GM19395 (cell line): ENCODE data around the gene PRTN3.

Experiments used
- ATAC-seq: cut with Tn5 transposase; IDR thresholded peaks from one replicate; pipeline ENCODE4 v1.9.1; 2021; ENCODE audit warnings: mild to moderate bottlenecking, moderate library complexity; ENCODE audit not compliant: unreplicated experiment

The PRTN3 gene

GRCh38 chr19:803099-803561 lies 37.7 kb upstream of the PRTN3 start:
- no peak for ATAC-seq

GRCh38 chr19:803686-804418 lies 36.9 kb upstream of the PRTN3 start:
- ATAC-seq, result no peak

DNA sequence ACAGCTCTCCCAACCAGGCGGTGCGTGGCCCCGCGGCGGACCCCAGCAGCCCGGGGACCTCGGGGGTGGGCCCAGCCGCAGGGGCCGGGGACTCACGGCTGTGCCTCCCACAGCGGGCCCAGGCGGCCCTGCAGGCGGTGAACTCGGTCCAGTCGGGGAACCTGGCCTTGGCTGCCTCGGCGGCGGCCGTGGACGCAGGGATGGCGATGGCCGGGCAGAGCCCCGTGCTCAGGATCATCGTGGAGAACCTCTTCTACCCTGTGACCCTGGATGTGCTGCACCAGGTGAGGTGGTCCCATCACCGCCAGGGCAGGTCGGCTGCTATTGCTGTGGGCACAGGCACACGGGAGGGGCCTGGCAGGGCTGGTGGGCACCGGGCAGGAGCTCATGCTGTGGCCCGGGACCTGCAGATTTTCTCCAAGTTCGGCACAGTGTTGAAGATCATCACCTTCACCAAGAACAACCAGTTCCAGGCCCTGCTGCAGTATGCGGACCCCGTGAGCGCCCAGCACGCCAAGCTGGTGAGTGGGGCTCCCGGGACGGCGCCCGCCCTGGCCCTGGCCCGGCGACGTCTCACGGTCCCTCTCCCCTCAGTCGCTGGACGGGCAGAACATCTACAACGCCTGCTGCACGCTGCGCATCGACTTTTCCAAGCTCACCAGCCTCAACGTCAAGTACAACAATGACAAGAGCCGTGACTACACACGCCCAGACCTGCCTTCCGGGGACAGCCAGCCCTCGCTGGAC lies 36.2 kb upstream of the PRTN3 start:
- no peak for ATAC-seq

- ATAC-seq, result no peak
These were observed 35.6 kb upstream of the PRTN3 start for GRCh38 chr19:805166-805551.

- ATAC-seq, result no peak
These were observed 34.9 kb upstream of the PRTN3 start for GRCh38 chr19:805600-806550.

DNA sequence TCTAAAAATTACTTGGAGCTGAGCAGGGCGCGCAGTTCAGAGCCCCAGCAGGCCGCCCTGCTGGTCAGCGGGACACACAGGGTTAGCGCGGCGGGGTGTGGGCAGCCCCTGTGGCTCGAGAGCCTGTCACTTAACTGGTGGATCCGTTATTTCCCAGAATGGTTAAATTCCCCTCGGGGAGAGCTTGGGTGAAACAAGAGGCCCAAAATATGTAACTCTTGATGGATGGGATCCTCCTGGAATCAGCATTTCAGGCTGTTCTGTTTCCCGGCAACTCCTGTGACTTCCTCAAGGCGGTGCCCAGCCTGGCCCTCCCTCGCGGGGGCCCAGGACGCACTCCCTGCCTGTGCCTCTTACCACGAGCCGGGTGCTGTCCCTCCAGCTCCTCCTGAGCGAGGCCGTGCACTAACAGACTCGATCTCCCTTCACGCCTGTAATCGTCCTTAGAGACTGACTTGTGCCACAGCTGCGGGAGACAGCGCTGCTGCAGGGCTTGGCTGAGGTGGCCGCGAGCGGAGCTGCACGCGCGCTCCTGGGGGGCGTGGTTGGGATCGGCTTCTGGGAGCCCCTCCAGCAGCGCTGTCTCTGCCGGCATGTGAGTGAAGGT lies 33.9 kb upstream of the PRTN3 start:
- ATAC-seq, result no peak

GRCh38 chr19:807627-808422 lies 33.0 kb upstream of the PRTN3 start:
- ATAC-seq, result no peak

DNA sequence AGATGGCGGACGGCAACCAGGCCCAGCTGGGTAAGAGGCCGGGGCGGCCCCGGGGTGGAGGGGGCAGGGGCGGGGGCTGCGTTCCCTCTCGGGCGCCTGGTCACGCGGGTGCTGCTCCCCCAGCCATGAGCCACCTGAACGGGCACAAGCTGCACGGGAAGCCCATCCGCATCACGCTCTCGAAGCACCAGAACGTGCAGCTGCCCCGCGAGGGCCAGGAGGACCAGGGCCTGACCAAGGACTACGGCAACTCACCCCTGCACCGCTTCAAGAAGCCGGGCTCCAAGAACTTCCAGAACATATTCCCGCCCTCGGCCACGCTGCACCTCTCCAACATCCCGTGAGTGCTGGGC lies 32.4 kb upstream of the PRTN3 start:
- ATAC-seq, result no peak

DNA sequence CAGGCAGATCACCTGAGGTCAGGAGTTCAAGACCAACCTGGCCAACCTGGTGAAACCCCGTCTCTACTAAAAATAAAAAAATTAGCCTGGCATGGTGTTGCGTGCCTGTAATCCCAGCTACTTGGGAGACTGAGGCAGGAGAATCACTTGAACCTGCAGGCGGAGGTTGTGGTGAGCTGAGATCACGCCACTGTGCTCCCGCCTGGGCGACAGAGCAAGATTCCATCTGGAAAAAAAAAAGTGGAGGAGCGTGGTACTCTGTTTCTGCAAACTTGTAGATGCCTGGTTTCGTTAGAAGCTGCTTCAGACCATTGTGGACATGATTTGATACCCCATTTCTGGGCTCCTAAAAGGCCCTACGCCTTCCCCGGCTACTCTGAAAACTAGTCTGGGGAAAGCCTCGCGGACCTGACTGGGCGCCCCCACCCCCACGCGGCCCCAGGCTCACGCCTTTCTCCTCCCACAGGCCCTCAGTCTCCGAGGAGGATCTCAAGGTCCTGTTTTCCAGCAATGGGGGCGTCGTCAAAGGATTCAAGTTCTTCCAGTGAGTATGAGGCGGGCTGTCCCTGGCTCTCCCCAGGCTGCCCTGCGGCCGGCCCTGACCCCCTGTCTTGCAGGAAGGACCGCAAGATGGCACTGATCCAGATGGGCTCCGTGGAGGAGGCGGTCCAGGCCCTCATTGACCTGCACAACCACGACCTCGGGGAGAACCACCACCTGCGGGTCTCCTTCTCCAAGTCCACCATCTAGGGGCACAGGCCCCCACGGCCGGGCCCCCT lies 30.5 kb upstream of the PRTN3 start:
- no peak for ATAC-seq

DNA sequence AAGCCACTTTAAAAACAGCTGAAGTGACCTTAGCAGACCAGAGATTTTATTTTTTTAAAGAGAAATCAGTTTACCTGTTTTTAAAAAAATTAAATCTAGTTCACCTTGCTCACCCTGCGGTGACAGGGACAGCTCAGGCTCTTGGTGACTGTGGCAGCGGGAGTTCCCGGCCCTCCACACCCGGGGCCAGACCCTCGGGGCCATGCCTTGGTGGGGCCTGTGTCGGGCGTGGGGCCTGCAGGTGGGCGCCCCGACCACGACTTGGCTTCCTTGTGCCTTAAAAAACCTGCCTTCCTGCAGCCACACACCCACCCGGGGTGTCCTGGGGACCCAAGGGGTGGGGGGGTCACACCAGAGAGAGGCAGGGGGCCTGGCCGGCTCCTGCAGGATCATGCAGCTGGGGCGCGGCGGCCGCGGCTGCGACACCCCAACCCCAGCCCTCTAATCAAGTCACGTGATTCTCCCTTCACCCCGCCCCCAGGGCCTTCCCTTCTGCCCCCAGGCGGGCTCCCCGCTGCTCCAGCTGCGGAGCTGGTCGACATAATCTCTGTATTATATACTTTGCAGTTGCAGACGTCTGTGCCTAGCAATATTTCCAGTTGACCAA lies 29.8 kb upstream of the PRTN3 start:
- ATAC-seq, result no peak

GRCh38 chr19:811506-812048 lies 29.2 kb upstream of the PRTN3 start:
- no peak for ATAC-seq

DNA sequence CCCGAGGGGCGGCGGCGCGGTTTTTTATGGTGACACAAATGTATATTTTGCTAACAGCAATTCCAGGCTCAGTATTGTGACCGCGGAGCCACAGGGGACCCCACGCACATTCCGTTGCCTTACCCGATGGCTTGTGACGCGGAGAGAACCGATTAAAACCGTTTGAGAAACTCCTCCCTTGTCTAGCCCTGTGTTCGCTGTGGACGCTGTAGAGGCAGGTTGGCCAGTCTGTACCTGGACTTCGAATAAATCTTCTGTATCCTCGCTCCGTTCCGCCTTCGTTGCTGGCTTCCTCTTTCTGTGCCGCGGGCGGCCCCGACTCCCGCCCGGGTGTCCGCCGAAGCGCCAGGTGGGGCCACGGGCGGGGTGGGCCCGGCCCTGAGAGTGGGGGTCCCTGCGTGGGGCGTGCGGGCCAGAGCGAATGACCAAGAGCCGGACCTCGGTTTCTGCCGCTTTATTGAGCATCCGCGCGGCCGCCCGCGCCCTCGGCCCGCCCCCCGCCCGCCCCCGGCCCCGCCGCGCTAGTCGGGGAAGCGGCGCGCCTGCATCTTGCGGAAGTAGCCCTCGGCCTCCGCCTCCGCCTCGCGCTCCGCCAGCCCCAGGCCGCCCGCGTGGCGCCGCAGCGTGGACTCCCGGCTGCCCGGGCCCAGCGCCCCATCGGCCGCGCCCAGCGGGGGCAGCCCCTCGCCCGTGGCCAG lies 28.6 kb upstream of the PRTN3 start:
- ATAC-seq, result no peak

DNA sequence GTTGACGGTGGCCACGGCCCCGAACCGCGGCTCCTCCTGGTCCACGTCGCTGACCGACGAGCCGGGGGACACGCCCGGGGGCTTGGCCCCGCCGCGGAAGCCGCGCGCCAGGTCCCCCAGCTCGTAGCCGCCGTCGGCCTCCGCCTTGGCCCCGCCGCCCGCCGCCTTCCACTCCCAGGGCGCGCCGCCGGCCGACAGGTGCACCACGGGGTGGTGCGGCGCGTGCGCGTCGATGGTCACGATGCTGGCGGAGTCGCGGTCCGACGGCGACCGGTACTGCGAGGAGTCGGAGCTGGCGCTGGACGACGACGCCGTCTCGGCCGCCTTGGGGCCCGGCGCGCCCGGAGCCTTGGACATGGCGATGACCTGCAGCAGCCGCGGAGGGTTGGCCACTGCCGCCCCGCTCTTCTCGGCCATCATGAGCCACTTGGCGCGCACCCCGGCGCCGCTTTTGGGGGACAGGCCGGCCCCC lies 28.0 kb upstream of the PRTN3 start:
- no peak for ATAC-seq

GRCh38 chr19:813219-814151 lies 27.3 kb upstream of the PRTN3 start:
- no peak for ATAC-seq

DNA sequence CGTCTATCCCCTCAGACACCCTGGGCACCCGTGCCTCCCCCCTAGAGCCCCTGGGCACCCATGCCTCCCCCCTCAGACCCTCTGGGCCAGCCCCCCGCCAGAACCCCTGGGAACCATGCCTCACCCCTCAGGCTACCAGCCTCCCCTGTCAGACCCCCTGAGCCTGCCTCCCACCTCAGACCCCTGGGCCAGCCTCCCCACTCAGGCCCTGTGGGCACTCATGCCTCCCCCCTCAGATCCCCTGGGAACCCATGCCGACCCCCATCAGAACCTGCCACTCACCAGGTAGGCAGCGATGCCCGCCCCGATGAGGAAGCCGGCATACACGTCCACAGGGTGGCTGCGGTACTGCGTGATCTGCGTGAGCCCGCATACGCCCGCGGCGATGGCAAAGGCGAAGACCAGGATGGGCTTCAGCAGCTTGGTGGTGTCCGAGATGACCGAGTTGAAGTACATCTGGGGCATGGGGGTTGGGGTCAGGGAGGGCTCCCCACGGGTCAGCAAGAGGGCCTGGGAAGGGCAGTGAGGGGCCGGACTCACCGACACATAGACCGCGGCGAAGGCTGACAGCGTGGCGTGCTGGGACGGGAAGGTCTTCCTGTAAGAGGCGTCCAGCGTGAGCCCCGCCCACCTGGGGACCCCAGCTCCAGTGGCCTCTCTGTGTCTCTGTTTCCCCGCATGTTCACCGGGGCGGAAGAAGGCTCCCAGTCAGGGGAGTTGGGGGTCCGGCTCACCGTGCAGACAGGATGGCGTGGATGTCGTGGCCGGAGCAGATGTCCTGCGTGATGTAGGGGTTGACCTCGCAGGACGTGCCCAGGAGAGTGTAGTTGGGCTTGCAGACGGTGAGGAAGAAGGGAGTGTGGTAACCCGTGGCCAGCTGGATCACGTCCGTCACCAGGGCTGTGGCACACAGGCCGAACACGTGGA lies 26.4 kb upstream of the PRTN3 start:
- ATAC-seq, result no peak
